Fibroblast of pulmonary artery (primary cell): ENCODE measurements around the gene NECAB2.

Experiments
- DNase-seq: peaks from one replicate; pipeline ENCODE4 v3.0.0-alpha.2; 2010; ENCODE audit warnings: low read depth
- H3K4me3 ChIP-seq: replicated peaks from 2 replicates; pipeline ENCODE4 v1.5.1; 2011; ENCODE audit warnings: low read depth, mild to moderate bottlenecking, control low read depth, low read length, moderate library complexity
- TF ChIP-seq, protein P1 (sequence below): IDR thresholded peaks from 2 replicates; pipeline ENCODE4 v1.5.1; 2011; ENCODE audit warnings: mild to moderate bottlenecking, control low read depth, low read length, inconsistent platforms; ENCODE audit errors: missing control alignments

NECAB2 gene

DNA sequence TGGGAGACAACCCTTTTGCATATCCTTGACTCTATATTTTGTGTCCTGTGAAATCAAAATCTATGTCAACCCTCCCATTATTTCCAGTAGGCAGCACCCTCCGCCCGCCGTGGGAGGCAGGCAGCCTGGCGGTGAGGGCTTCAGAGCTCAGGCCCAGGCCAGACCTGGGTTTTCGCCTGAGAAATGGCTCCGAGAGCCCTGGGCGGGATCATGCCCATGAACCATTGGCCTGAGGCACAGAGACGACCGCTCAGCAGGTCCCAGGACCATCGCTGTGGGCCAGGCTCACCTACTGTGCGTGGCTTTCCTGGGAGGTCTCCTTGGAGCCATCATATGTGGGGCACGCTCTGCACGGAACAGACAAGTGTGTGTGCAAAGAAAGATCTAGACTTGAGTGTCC, 80.8 kb downstream of the NECAB2 start:
- no peak overlapping the region for H3K4me3 ChIP-seq
- no peak for DNase-seq
- TF ChIP-seq, protein P1, sequence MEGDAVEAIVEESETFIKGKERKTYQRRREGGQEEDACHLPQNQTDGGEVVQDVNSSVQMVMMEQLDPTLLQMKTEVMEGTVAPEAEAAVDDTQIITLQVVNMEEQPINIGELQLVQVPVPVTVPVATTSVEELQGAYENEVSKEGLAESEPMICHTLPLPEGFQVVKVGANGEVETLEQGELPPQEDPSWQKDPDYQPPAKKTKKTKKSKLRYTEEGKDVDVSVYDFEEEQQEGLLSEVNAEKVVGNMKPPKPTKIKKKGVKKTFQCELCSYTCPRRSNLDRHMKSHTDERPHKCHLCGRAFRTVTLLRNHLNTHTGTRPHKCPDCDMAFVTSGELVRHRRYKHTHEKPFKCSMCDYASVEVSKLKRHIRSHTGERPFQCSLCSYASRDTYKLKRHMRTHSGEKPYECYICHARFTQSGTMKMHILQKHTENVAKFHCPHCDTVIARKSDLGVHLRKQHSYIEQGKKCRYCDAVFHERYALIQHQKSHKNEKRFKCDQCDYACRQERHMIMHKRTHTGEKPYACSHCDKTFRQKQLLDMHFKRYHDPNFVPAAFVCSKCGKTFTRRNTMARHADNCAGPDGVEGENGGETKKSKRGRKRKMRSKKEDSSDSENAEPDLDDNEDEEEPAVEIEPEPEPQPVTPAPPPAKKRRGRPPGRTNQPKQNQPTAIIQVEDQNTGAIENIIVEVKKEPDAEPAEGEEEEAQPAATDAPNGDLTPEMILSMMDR, result no peak

DNA sequence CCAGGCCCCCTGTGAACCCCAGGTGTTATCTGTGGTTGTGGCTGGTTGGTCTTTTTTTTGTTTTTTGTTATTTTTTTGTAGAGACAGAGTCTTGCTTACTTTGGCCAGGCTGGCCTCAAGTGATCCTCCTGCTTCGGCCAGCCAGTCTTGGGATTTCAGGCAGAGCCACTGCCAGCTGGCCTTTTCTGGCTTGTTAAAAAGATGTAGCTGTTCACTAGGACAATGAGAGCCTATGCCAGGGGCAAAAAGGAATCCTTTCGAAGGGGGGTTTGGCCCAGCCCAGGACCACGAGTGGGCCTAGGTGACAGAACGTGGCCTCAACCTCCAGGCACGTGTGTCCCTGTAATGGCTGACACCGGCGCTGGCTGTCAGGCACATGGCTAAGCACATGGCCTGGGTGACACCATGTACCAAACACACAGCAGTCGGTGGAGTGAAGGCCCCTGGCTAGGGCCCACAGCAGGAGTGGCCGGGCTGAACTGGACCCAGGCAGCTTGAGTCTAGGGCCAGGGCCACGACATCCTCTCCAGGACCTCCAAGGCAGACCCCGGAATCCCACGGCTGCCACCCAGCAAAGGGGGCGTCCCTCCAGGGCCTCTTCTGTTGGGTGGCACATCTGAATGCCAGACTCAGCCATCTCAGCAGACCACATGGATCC, 81.5 kb downstream of the NECAB2 start:
- no peak for DNase-seq
- TF ChIP-seq, protein P1, result no peak
- H3K4me3 ChIP-seq, result no peak overlapping the region

DNA sequence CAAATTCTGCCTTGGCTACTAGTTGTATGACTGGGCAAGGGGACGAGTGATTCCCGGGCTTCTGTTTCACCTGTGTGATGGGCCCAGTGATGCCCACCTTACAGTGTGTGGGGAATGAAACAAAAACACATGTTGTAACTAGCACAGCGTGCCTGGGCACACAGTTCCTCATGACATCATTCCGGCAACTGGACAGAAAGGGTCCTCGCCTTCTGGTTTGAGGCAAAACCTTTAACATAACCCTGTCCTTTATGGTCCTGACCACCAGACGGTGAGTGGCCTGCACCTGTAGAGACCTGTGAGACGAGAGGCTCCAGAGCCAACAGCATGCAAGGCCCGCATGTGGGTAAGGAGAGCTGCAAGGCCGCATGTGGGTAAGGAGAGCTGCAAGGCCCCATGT, 82.3 kb downstream of the NECAB2 start:
- DNase-seq, result no peak
- TF ChIP-seq, protein P1, result no peak
- no peak overlapping the region for H3K4me3 ChIP-seq

DNA sequence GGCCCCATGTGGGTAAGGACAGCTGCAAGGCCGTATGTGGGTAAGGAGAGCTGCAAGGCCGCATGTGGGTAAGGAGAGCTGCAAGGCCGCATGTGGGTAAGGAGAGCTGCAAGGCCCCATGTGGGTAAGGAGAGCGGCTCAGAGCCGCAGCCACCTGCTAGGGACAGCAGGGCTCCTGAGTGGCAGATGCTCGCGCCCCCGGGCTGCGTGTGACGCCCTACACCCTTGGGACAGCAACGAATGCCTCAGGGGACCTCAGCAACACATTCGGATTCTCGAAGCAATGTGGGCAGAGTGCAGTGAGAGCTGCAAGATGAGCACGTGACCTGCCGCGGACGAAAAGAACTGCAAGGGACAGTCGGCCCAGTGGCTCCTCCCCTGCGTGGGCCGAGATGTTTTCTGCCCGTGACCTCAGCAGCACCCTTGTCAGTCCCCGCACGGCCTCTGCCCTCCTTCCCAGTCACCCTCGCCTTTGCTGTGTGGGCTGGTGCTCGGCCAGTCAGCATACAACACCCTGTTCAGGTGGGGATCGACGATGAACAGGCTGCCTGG, 84.1 kb downstream of the NECAB2 start:
- DNase-seq, result no peak
- TF ChIP-seq, protein P1, result no peak
- H3K4me3 ChIP-seq, result no peak overlapping the region
